Embryonic facial prominence (tissue), 1 donor: ENCODE data around the gene DCUN1D4.
"Not testable (repeated sequence)": the region's sequence is repeated elsewhere in the genome, so short reads cannot be mapped to it uniquely, and the experiment has no call there.

ENCODE experiments used
- DNase-seq: peaks from one replicate; pipeline ENCODE4 v3.0.0-alpha.2; 2016; ENCODE audit errors: extremely low spot score

DCUN1D4 gene

GRCh38 chr4:51855270-51855669, 12.3 kb downstream of the DCUN1D4 start:
- no peak for DNase-seq

- DNase-seq: no peak
Observed at GRCh38 chr4:51855751-51856150, 12.8 kb downstream of the DCUN1D4 start.

GRCh38 chr4:51858605-51859202, 15.8 kb downstream of the DCUN1D4 start:
- no peak for DNase-seq

GRCh38 chr4:51859476-51860031, 16.6 kb downstream of the DCUN1D4 start:
- DNase-seq: no peak

- DNase-seq: no peak
Observed at GRCh38 chr4:51862199-51862598, 19.2 kb downstream of the DCUN1D4 start.

- no peak for DNase-seq
Observed at GRCh38 chr4:51862781-51863180, 19.8 kb downstream of the DCUN1D4 start.

- no peak for DNase-seq
Observed at GRCh38 chr4:51865717-51866116, 22.8 kb downstream of the DCUN1D4 start.

- no peak for DNase-seq
Observed at GRCh38 chr4:51866835-51867234, 23.9 kb downstream of the DCUN1D4 start.

GRCh38 chr4:51867689-51868448, 24.9 kb downstream of the DCUN1D4 start:
- no peak for DNase-seq

GRCh38 chr4:51868449-51868847, 25.5 kb downstream of the DCUN1D4 start:
- DNase-seq: no peak

GRCh38 chr4:51870441-51871188, 27.7 kb downstream of the DCUN1D4 start:
- no peak for DNase-seq

- DNase-seq: no peak
Observed at GRCh38 chr4:51872283-51872997, 29.5 kb downstream of the DCUN1D4 start.

GRCh38 chr4:51874551-51874950, 31.6 kb downstream of the DCUN1D4 start:
- DNase-seq: no peak

GRCh38 chr4:51878431-51878830, 35.5 kb downstream of the DCUN1D4 start:
- no peak for DNase-seq

GRCh38 chr4:51880016-51880915, 37.3 kb downstream of the DCUN1D4 start:
- no peak for DNase-seq

- DNase-seq: no peak
Observed at GRCh38 chr4:51884055-51884454, 41.1 kb downstream of the DCUN1D4 start.

- no peak for DNase-seq
Observed at GRCh38 chr4:51884606-51885005, 41.7 kb downstream of the DCUN1D4 start.

- no peak for DNase-seq
Observed at GRCh38 chr4:51885363-51885762, 42.4 kb downstream of the DCUN1D4 start.

- DNase-seq: no peak
Observed at GRCh38 chr4:51890760-51891159, 47.8 kb downstream of the DCUN1D4 start.

GRCh38 chr4:51893402-51893801, 50.4 kb downstream of the DCUN1D4 start:
- not testable (repeated sequence) for DNase-seq
